ENCODE results near the gene ZNF438. TPM values are rescaled to one million over a fixed set of nuclear protein-coding genes. Genes with fewer than 3 reads are reported as not detected.

ZNF438 gene
- total RNA-seq, 1 donor from 2014 or later = 1.3 TPM

- no peak overlapping the region for H3K4me3 ChIP-seq
- TF ChIP-seq EZH2phosphoT487 (IDR thresholded peaks at IDR 0.05) (no peak), CTCF (IDR thresholded peaks at IDR 0.05) (no peak), EZH2 (IDR thresholded peaks at IDR 0.05) (no peak)
- no peak overlapping the region for H3K27ac ChIP-seq
- H2AFZ ChIP-seq (replicated peaks) = no peak overlapping the region
- no peaks in the 10 kb centered on the region for H3K36me3 ChIP-seq
- Mint-ChIP-seq H3K4me1 (peaks cover 21% of the 10 kb centered on the region), H3K27ac (no peak overlapping the region), H3K9me3 (peaks cover 4% of the 10 kb centered on the region), H3K36me3 (no peaks in the 10 kb centered on the region), H3K4me3 (no peak overlapping the region), H3K27me3 (ENCODE audit: insufficient read depth, low read depth) (peaks cover 2% of the 10 kb centered on the region)
- DNase-seq (ENCODE audit: low spot score) = no peak
- H3K9ac ChIP-seq = no peak overlapping the region
- H3K27me3 ChIP-seq = no peaks in the 10 kb centered on the region
- no peaks in the 10 kb centered on the region for H3K79me2 ChIP-seq (ENCODE audit: low read depth)
- no peak overlapping the region for H3K4me2 ChIP-seq
- H3K4me1 ChIP-seq = peaks cover 15% of the 10 kb centered on the region
- H3K9me3 ChIP-seq (ENCODE audit: low read depth) = no peaks in the 10 kb centered on the region
- no peaks in the 10 kb centered on the region for H4K20me1 ChIP-seq (ENCODE audit: low read depth)
- peaks cover 3% of the 10 kb centered on the region for H3F3A ChIP-seq (ENCODE audit: low read depth)
These were observed 41.5 kb upstream of the ZNF438 start for GRCh38 chr10:31073211-31073610.

GRCh38 chr10:31072451-31072850, 40.8 kb upstream of the ZNF438 start:
- H3K27ac Mint-ChIP-seq = no peak overlapping the region

GRCh38 chr10:31071232-31072005, 39.8 kb upstream of the ZNF438 start:
- Mint-ChIP-seq H3K36me3 (no peaks in the 10 kb centered on the region), H3K4me3 (no peak overlapping the region), H3K27ac (no peak overlapping the region), H3K4me1 (peaks cover 21% of the 10 kb centered on the region), H3K27me3 (ENCODE audit: insufficient read depth, low read depth) (peaks cover 2% of the 10 kb centered on the region), H3K9me3 (no peaks in the 10 kb centered on the region)
- no peaks in the 10 kb centered on the region for H4K20me1 ChIP-seq (ENCODE audit: low read depth)
- H3K27ac ChIP-seq = no peak overlapping the region
- peaks cover 3% of the 10 kb centered on the region for H3F3A ChIP-seq (ENCODE audit: low read depth)
- no peaks in the 10 kb centered on the region for H3K79me2 ChIP-seq (ENCODE audit: low read depth)
- no peak overlapping the region for H3K4me2 ChIP-seq
- peaks cover 15% of the 10 kb centered on the region for H3K4me1 ChIP-seq
- H3K27me3 ChIP-seq = no peaks in the 10 kb centered on the region
- no peaks in the 10 kb centered on the region for H3K9me3 ChIP-seq (ENCODE audit: low read depth)
- no peak for TF ChIP-seq EZH2phosphoT487 (IDR thresholded peaks at IDR 0.05)
- H3K36me3 ChIP-seq = no peaks in the 10 kb centered on the region
- H3K4me3 ChIP-seq = no peak overlapping the region
- no peak overlapping the region for H3K9ac ChIP-seq
- DNase-seq (ENCODE audit: low spot score) = no peak
- no peak overlapping the region for H2AFZ ChIP-seq (replicated peaks)

More at GRCh38 chr10:31072451-31072850, 40.8 kb upstream of the ZNF438 start:
- no peak overlapping the region for H3K4me3 ChIP-seq
- H2AFZ ChIP-seq (replicated peaks) = no peak overlapping the region
- no peak for DNase-seq (ENCODE audit: low spot score)
- H3K9me3 Mint-ChIP-seq = peaks cover 4% of the 10 kb centered on the region
- H3K27me3 Mint-ChIP-seq (ENCODE audit: insufficient read depth, low read depth) = peaks cover 2% of the 10 kb centered on the region
- peaks cover 15% of the 10 kb centered on the region for H3K4me1 ChIP-seq
- no peaks in the 10 kb centered on the region for H3K36me3 ChIP-seq
- no peaks in the 10 kb centered on the region for H3K36me3 Mint-ChIP-seq
- no peaks in the 10 kb centered on the region for H3K27me3 ChIP-seq
- H3K79me2 ChIP-seq (ENCODE audit: low read depth) = no peaks in the 10 kb centered on the region
- no peaks in the 10 kb centered on the region for H3K9me3 ChIP-seq (ENCODE audit: low read depth)
- no peak overlapping the region for H3K27ac ChIP-seq
- H4K20me1 ChIP-seq (ENCODE audit: low read depth) = no peaks in the 10 kb centered on the region
- peaks cover 3% of the 10 kb centered on the region for H3F3A ChIP-seq (ENCODE audit: low read depth)
- TF ChIP-seq EZH2 (IDR thresholded peaks at IDR 0.05) = no peak
- TF ChIP-seq CTCF (IDR thresholded peaks at IDR 0.05) = no peak
- TF ChIP-seq EZH2phosphoT487 (IDR thresholded peaks at IDR 0.05) = no peak
- H3K4me1 Mint-ChIP-seq = peaks cover 21% of the 10 kb centered on the region
- H3K4me3 Mint-ChIP-seq = no peak overlapping the region
- no peak overlapping the region for H3K9ac ChIP-seq
- H3K4me2 ChIP-seq = no peak overlapping the region

- Mint-ChIP-seq H3K27me3 (ENCODE audit: insufficient read depth, low read depth) (peaks cover 2% of the 10 kb centered on the region), H3K4me1 (peaks cover 21% of the 10 kb centered on the region), H3K36me3 (no peaks in the 10 kb centered on the region), H3K27ac (no peak overlapping the region), H3K4me3 (no peak overlapping the region), H3K9me3 (no peaks in the 10 kb centered on the region)
- no peak overlapping the region for H3K4me3 ChIP-seq
- H3K79me2 ChIP-seq (ENCODE audit: low read depth) = no peaks in the 10 kb centered on the region
- no peaks in the 10 kb centered on the region for H3K36me3 ChIP-seq
- peaks cover 15% of the 10 kb centered on the region for H3K4me1 ChIP-seq
- peaks cover 3% of the 10 kb centered on the region for H3F3A ChIP-seq (ENCODE audit: low read depth)
- TF ChIP-seq EZH2phosphoT487 (IDR thresholded peaks at IDR 0.05) (no peak), EZH2 (IDR thresholded peaks at IDR 0.05) (no peak)
- DNase-seq (ENCODE audit: low spot score) = no peak
- no peaks in the 10 kb centered on the region for H4K20me1 ChIP-seq (ENCODE audit: low read depth)
- H3K9me3 ChIP-seq (ENCODE audit: low read depth) = no peaks in the 10 kb centered on the region
- H3K4me2 ChIP-seq = no peak overlapping the region
- no peak overlapping the region for H2AFZ ChIP-seq (replicated peaks)
- H3K9ac ChIP-seq = no peak overlapping the region
- H3K27ac ChIP-seq = no peak overlapping the region
- no peaks in the 10 kb centered on the region for H3K27me3 ChIP-seq
These were observed 39.0 kb upstream of the ZNF438 start for GRCh38 chr10:31070691-31071090.

Measured in neural progenitor cell (in vitro differentiated cells).